8988T (cell line): ENCODE results near the gene GABRB3.

Source experiments
- DNase-seq: peaks from one replicate; pipeline ENCODE4 v3.0.0; 2011

Gene GABRB3

DNA sequence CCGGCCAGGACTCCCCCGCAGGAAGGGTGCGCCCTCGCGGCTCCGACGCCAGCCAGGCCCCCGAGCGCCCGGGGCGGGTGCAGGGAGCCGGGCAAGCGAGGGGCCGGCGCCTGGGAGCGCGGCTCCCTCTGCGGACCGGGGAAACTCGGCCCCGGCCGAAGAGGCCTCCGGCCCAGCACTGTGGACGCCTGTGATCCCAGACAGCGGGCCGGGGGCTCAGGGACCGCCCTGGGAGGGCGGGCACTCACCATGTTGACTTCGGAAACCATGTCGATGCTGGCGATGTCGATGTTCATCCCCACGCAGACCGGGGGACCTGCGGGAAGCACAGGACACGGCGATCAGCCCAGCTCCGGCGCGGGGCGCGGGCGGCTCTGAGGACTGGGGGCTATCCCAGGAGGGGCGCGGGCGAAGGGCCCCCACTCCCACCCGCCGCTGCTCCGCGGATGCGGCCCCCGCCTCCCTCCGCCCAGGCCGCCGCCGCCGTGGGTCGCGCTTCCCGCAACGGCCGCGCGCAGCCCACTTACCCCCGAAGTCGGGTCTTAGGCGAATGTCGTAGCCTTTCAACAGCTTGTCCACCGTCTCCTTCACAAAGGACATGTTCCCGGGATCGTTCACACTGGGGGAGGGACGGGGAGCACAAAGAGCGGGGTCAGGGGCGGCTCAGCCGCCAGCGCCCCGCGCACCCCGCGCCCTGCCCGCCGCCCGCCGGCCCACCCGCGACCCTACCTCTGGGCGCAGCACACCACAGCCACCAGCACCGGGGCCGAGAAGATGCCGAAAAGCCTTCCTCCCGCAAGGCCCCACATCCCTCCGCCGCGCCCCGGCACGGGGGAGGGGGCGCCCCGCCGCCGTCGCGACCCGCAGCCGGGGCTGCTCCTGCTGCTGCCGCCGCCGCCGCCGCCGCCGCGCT lies at the start of gene GABRB3:
Gene GABRB3 (minus strand): TSS at position 913 of the 913 bp plus-strand sequence.
- peak; percentile 7 for DNase-seq

- DNase-seq, result no peak
Observed at GRCh38 chr15:26807517-26808427, 34.9 kb upstream of the GABRB3 start.

DNA sequence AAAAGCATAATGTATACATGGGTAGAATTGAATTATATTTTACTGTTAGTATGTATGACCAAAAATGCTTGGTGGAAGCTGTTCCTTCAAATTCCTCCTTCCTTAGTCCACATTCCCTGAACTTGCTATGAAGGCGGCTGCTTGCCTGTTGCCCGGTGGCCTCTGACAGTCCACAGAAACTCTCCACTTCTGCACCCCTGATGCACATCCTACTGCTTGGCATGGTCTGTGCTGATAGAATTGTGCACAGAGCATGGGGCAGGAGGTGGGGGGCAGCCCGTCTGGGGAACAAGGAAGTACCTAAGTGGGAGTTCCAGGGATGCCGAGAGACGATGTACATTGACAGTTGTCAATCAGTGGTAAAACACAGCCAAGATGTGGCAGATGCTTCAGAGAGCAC lies 33.7 kb upstream of the GABRB3 start:
- no peak for DNase-seq

GRCh38 chr15:26806151-26806550 lies 33.3 kb upstream of the GABRB3 start:
- no peak for DNase-seq

DNA sequence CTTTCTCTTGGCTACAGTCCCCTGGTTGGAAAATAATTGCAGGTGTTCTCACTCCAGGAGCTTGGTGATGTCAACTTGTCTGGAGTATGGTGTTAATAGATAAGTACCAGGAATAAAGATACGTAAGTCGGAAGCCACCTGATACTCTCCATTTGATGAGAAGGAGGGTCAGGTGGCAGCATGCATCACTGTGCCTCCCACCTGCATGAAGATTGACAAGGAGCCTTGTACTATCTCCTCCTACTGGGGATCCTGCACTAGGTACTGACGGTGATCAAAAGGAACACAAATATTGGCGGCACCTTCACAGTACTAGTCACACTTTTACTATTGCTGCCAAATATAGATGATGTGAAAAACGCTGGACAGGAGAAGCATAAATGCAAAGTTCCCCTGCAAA lies 32.6 kb upstream of the GABRB3 start:
- no peak for DNase-seq

DNA sequence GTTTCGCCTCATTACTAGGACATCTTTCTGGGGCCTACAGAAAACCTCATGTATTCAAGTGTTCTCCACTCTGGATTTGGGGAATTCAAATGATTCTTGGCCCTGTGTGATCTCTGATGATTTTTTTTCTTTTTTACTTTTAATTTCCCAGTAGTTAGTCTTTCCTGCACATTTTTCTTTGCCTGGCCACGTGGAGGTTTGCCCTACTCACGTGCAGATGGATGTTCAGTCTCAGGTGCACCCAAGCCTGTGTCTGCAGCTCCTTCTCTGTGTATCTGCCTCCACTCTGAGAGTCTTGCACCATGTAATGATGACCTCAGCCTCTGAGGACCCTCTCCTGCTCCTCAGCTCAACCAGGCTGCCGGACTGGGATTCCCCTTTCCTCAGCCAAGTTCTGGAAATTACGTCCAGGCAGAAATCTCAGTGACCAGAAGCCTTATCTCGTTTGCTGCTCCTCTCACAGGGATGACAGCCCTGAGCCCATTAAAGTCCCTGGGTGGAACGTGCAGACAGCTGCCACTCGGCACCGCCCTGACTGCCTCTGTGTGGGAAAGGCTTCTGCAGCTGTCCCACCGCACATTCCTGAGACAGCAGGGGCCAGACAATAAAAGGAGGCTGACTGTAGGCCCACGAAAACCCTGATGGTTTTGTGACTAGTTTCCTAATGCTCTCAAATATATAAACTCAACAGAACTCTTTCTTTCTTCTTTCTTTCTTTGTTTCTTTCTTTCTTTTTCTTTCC lies 31.4 kb upstream of the GABRB3 start:
- no peak for DNase-seq

- DNase-seq, result no peak
Observed at GRCh38 chr15:26790118-26790517, 17.3 kb upstream of the GABRB3 start.

- no peak for DNase-seq
Observed at GRCh38 chr15:26781816-26782215, 8.9 kb upstream of the GABRB3 start.

DNA sequence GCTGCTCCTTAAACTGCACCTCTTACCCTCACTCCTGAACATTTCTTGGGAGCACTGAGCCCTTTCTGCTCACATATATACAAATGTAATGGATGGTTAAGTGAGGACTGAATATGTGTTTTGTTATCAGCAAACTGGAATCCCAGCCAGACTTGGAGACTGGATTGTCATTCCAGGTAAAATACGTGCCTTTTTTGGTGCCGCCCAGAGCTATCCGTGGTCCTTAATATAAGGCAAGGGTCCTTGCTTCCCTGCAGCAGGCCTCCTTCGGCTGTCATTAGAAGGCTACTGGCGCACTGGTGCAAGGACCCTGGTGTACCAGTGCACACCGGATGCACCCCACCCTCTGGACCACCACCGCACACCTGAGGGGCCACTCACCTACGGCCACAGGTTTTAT lies 1.1 kb upstream of the GABRB3 start:
- DNase-seq, result no peak

DNA sequence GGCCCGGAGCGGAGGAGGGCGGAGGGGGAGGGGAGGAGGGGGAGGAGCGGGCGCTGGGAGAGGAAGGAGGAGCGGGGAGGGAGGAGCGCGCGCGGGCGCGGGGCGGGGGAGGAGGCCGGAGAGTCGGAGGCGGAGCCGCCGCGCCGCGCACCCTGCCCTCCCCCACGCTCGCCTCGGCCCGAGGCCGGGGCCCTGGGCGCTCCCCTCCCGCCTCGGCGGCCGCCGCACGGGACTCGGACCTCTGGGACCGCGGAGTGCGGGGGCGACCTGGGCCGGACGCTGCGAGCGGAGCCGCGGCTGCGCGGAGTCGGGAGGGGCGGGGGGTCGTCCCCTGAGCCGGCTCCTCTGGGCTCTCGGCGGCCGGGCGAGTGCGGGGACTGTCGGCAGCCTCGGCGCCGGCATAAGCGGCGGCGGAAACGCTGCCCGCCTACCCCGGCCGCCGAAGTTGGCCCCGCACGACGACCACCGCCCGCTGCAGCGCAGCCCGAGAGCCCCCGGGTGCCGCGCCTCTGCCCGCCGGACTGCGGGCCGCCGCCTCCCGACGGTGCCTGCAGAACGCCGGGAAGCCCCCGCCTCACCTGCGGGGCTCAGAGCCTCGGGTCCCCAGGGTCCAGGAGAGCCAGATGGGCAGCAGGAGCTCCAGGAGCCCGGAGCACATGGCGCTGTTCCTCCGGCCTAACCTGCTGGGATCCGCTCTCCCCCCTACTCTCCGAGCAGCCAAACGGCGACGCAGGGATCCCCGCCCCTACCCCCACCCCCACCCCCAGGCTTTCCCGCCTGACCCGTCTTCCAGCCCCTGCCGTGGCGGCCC lies 406 bp upstream of the GABRB3 start:
- no peak for DNase-seq

DNA sequence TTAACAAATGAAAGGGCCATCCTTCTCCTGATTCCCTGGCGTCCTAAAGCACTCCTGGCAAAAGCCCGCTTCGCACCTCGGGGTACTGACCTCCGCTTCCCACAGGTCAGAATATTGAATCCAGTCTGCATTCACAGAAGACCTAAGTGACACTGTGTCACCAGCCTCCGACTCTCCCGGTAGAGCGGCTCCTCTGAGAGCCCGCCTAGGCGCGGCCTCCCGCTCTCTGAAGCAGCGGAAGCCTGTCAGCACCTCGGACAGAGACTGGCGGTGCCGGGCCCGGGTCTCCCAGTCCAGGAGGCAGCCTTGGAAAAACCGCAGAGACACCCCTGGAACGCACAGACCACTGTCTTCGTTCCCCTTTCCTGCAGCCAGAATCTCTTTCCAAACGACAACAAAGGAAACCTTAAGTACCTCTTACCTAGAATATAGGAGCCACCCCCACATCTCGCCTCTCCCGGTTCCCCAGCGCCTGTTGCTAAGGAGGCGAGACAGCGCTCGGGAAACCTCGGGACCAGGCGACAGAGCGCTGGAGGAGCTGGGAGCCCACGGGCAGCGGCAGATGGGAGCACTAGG lies 1.2 kb downstream of the GABRB3 start:
- no peak for DNase-seq

DNA sequence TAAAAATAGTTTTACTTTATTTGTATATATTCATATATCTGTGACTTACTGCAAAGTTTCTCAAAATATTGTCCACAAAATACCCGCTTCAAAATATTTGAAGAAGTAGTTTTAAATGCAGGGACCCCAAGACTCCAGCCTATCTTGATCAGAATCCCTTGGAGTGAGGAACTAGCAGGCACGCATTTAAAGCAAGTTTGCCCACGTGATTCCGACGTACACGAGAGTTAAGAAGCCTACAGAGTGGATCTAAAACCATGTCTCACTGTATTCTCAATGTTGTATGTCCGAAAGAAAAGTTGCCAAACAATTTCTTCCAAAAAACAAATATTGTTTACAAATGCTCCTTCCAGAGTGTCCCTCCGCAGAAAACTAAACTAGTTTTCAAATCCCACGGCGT lies 1.7 kb downstream of the GABRB3 start:
- no peak for DNase-seq

GRCh38 chr15:26767169-26767670 lies 5.6 kb downstream of the GABRB3 start:
- DNase-seq, result no peak

DNA sequence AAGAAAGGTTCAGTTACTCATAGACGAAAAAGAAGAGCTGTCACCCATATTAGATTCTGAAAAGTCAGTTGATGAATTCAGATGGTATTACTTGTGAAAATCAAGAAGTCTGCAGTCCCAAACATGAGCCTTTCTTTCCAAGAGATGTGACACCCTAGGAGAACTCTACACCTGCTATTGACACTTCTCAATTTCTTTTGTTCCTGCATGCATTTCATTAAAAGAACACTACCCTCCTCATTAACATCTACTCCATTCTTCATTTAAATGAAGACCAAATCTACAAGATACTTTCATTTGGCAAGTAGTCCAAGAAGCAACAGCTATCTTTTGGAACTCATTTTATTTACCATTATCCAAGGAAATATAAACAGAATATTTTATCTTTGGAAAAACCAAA lies 6.6 kb downstream of the GABRB3 start:
- DNase-seq, result no peak

DNA sequence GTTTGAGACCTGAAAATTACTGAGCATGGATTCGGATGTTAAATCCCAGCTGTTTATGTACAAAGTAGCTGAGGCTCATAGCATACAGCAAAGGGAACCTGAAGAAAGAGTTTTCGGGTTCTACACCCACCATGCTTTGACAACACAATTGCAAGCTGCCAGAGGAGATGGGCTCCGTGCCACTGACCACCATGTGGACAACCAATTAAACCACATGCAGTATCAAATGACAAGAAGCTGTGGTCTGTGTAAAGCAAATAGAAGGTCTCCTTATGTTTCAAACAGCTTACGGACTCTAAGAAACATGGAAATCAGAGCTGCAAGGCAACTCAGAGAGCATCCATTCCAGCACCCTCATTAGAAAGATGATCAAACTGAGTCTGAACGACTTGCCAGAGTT lies 12.9 kb downstream of the GABRB3 start:
- no peak for DNase-seq

GRCh38 chr15:26758079-26758478 lies 14.8 kb downstream of the GABRB3 start:
- DNase-seq, result no peak

DNA sequence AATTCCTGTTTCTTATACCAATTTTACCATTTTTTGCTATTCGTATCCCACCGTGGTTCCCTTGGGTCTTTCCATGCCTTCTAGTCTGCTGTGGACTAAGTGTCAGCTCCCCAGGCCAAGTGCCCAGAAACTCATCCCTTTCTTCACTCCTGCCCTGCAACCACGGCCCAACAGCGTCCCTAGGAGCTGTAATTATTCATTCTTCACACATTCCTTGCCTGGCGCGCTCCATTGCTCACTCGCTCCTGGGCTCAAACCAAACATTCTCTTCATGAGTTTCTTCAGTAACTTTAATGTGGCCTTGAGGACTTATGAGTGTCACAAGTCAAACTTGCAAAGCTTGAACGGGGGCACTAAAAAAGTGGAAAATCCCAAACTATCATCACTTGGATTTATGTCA lies 15.7 kb downstream of the GABRB3 start:
- DNase-seq, result no peak

DNA sequence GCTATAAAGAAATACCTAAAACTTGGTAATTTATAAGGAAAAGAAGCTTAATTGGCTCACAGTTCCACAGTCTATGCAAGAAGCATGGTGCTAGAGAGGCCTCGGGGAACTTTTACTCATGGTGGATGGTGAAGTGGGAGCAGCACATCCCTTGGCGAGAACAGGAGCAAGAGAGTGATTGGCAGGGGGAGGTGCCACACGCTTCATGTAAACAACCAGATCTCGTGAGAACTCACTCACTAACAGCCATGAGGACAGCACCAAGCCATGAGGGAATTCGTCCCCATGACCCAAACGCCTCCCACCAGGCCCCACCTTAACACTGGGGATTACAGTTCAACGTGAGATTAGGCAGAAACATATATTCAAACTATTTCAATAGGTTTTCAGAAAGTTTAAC lies 28.0 kb downstream of the GABRB3 start:
- no peak for DNase-seq

DNA sequence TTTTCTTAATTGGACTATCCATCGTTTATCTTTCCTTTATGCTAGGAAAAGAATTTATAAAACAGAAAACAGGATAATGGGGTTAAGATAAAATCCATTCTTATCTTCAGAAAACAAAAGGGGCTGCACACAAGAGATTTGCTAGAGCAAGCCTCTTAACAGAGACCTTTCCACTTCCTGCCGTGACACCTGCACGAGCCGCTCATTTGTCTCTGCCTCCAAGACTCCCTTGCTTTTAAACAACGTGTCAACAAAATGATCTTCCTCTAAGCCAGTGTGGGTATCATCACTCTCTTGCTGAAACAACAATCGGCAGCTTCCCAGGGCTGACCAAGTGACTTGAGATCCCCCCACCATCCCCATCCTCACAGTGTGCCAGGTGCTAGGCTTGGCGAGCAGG lies 33.1 kb downstream of the GABRB3 start:
- DNase-seq, result no peak

DNA sequence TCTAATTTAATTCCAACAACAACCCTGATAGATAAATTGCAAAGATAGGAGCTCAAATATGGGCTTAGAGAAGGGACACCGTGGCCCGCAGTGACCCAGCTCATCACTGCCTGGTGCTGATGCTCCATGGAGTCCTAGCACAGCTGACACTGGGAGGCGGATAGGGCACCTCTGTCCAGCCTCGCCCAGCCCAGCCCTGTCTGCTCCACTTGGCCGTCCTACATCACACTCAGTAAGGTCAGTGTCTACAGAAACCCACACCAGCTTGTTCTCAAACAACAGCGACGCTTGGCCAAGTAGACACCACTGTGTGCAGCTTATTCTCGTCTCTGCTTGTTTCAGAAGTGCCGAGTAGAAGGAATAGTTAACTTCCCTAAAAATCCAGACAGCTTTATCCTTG lies 33.9 kb downstream of the GABRB3 start:
- DNase-seq, result no peak

DNA sequence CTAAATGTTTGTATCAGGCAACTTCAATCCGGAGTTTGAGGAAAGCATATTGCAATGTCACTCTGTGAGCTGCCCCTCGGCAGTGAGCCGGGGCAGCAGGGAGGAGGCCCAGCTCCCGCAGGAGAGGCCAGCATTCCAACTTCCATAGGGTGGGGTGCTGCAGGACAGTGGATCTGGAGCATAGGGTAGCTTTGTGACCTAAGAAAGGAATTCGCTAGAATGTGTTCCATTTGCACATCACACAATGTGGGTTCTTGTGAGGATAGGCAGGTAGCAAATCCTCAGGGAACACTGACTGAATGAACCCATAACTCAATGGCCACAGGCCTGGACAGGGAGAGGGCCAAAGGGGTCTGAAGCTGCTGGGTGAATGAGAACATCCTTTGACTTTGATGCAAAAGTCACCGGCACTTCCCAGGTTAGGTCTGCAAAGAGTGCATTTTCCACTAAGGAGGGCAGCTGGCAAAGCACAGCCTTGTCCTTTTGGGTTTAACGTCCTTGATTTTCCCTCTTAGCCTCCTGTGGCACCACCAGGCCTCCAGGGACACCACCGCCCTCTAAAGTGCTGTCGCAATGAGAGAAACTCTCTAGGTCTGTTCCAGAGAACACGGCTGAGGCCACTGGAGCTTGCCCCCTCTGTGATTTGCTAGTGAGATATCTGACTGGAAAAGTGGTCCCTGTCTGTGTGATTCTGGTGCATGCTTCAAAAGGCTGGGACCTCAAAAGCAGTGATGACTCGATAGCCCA lies 36.2 kb downstream of the GABRB3 start:
- no peak for DNase-seq
